PC-3 (cell line): ENCODE results near the gene PTPRQ.

Experiments
- EZH2 ChIP-seq: fragments of 300-600 bp; sonication (generic); IDR thresholded peaks from one replicate; pipeline ENCODE4 v1.6.1; 2017; ENCODE audit warnings: antibody characterized with exemption, mild to moderate bottlenecking, low read length; ENCODE audit not compliant: unreplicated experiment
- TF ChIP-seq, protein P1 (sequence below): fragments of 300-600 bp; sonication (generic); conservative IDR thresholded peaks from 2 replicates; pipeline ENCODE4 v1.5.1; 2017; ENCODE audit warnings: antibody characterized with exemption, low read depth, mild to moderate bottlenecking, low read length

GRCh38 chr12:80681287-80681686 is 237.3 kb downstream of the PTPRQ start:
- TF ChIP-seq, protein P1, sequence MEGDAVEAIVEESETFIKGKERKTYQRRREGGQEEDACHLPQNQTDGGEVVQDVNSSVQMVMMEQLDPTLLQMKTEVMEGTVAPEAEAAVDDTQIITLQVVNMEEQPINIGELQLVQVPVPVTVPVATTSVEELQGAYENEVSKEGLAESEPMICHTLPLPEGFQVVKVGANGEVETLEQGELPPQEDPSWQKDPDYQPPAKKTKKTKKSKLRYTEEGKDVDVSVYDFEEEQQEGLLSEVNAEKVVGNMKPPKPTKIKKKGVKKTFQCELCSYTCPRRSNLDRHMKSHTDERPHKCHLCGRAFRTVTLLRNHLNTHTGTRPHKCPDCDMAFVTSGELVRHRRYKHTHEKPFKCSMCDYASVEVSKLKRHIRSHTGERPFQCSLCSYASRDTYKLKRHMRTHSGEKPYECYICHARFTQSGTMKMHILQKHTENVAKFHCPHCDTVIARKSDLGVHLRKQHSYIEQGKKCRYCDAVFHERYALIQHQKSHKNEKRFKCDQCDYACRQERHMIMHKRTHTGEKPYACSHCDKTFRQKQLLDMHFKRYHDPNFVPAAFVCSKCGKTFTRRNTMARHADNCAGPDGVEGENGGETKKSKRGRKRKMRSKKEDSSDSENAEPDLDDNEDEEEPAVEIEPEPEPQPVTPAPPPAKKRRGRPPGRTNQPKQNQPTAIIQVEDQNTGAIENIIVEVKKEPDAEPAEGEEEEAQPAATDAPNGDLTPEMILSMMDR: no peak
- no peak for TF ChIP-seq EZH2
